ENCODE data around the gene MYL9.

Gene MYL9

DNA sequence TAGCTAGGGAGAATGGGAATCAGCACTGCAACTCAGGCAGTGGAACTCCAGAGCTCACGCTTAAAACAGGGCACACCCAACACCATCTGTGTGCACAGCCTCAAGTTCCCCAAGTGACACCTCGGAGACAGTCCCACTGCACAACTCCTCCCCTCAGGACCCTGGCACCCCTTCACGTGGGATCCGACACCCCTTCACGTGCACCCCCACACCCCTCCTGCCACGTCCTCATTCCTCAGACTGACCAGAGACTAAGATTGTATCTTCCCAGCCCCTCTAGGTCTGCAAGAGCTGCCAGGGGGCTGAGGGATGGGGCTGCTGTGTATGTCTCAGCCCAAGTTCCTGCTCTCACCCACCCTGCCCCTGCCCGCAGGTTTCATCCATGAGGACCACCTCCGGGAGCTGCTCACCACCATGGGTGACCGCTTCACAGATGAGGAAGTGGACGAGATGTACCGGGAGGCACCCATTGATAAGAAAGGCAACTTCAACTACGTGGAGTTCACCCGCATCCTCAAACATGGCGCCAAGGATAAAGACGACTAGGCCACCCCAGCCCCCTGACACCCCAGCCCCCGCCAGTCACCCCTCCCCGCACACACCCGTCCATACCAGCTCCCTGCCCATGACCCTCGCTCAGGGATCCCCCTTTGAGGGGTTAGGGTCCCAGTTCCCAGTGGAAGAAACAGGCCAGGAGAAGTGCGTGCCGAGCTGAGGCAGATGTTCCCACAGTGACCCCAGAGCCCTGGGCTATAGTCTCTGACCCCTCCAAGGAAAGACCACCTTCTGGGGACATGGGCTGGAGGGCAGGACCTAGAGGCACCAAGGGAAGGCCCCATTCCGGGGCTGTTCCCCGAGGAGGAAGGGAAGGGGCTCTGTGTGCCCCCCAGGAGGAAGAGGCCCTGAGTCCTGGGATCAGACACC lies 7.6 kb downstream of the MYL9 start:
- TF ChIP-seq CTCF (IDR thresholded peaks at IDR 0.05), result no peak

DNA sequence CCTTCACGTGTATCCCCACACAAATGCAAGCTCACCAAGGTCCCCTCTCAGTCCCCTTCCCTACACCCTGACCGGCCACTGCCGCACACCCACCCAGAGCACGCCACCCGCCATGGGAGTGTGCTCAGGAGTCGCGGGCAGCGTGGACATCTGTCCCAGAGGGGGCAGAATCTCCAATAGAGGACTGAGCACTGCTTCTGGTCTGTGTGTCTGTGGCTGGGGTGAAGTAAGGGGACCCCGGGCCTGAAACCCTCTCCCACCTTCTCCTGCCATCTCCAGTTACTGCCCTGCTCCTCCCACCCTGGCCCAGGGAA lies 8.3 kb downstream of the MYL9 start:
- no peak for TF ChIP-seq CTCF (IDR thresholded peaks at IDR 0.05)

GRCh38 chr20:36549942-36550789 lies 8.8 kb downstream of the MYL9 start:
- no peak for TF ChIP-seq CTCF (IDR thresholded peaks at IDR 0.05)

GRCh38 chr20:36550790-36551299 lies 9.5 kb downstream of the MYL9 start:
- no peak for TF ChIP-seq CTCF (IDR thresholded peaks at IDR 0.05)

- no peak for TF ChIP-seq CTCF (IDR thresholded peaks at IDR 0.05)
Observed at GRCh38 chr20:36555248-36555647, 13.9 kb downstream of the MYL9 start.

DNA sequence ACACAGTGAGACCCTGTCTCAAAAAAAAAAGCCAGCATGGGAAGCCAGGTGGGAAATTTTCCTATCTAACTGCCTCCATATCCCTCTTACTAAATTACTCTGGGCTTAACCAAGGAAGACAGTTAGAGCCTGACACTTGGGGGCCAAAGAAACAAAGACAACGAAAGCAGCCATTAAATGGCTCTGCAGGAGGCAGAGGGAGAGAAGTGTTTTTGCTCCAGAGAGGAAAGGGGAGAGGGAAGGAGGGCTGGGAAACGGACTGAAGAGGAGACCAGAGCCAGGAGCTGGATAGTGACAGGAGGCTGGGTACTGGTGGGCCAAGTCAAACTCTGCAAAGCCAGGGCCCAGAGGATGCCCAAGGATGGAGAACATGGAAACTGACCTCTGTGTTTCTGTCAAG lies 21.4 kb downstream of the MYL9 start:
- no peak for TF ChIP-seq CTCF (IDR thresholded peaks at IDR 0.05)

DNA sequence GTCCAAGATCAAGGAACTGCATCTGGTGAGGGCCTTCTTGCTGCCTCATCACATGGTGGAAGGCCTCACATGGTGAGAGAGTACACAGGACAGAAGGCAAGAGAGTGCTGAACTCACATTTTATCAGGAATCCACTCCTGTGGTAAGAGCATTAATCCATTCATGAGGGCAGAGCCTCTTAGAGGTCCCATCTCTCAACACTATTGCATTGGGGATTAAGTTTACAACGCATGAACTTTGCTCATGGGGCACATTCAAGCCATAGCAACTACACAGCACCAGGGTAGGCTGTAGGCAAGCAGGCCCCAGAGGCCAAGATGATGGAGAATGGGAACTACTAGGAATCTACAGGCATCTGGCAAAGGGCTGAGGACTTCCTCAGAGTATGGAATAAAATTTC lies 22.1 kb downstream of the MYL9 start:
- no peak for TF ChIP-seq CTCF (IDR thresholded peaks at IDR 0.05)

All from LNCAP (cell line).